HCT116 (cell line): ENCODE measurements around the gene SPHK1. TPM values are rescaled to one million over a fixed set of nuclear protein-coding genes. Genes with fewer than 3 reads are reported as not detected.

Source experiments
- ATAC-seq: fragments of 200-7000 bp; cut with Tn5 transposase; 2 replicates; pipeline ENCODE4 v1.9.1; 2020; ENCODE audit warnings: mild to moderate bottlenecking, moderate library complexity
- BruUV-seq: library from RNA; stranded (reverse); fragments of 400-500 nt; replicated peaks from 2 replicates; lab custom pipeline; 2021; lab: Mats Ljungman, UMichigan
- CTCF ChIA-PET: fragments of 300-600 bp; sonication (Branson Sonifier 250); formaldehyde crosslinking; loops from one replicate; lab custom pipeline; 2021; ENCODE audit warnings: antibody characterized with exemption; lab: Charles Lee
- POLR2A ChIA-PET: fragments of 300-600, 350-600 bp; sonication (Branson Sonifier 250); formaldehyde crosslinking; loops from one replicate; lab custom pipeline; 2021; ENCODE audit warnings: antibody characterized with exemption; lab: Charles Lee
- RAD21 ChIA-PET, 2 experiments: fragments of 300-600 bp; sonication (Branson Sonifier 250); formaldehyde crosslinking; loops; one replicate each; lab custom pipeline; 2023; ENCODE audit warnings: low total read pairs in 2 of 2; ENCODE audit not compliant: uncharacterized antibody in 2 of 2, unreplicated experiment in 2 of 2, low non-redundant PET in 1 of 2; lab: Charles Lee
- DNase-seq: peaks from one replicate; pipeline ENCODE4 v3.0.0-alpha.2; 2010; ENCODE audit warnings: low read depth, low spot score
- H2AFZ ChIP-seq: fragments of 200-600 bp; shearing (Covaris generic), sonication (generic); 2 replicates; pipeline ENCODE4 v1.6.1; 2017; ENCODE audit warnings: low read depth, mixed run types, mixed read lengths, antibody characterized with exemption, low read length; ENCODE audit not compliant: poor library complexity, severe bottlenecking
- H3K27ac ChIP-seq: 2 replicates; pipeline ENCODE4 v1.5.1; 2012; ENCODE audit warnings: low read depth, low read length
- H3K27me3 ChIP-seq: fragments of 200-600 bp; sonication (generic); 2 replicates; pipeline ENCODE4 v1.6.1; 2016; ENCODE audit warnings: mixed run types, low read length, mixed read lengths; ENCODE audit not compliant: insufficient read depth
- H3K36me3 ChIP-seq, 2 experiments: fragments of 200-500 bp in 1 of 2; fragments of 200-600 bp in 1 of 2; sonication (Bioruptor generic) in 1 of 2; sonication (generic) in 1 of 2; 2 replicates each; pipeline versions ENCODE4 v1.5.1 to v1.6.1; 2014 to 2016; ENCODE audit warnings: low read length in 2 of 2, inconsistent platforms in 1 of 2, mixed read lengths in 1 of 2, mixed run types in 1 of 2; ENCODE audit not compliant: insufficient read depth in 2 of 2, control insufficient read depth in 1 of 2
- H3K4me1 ChIP-seq, 2 experiments: fragments of 200-600 bp in 1 of 2; sonication (generic) in 1 of 2; 2 replicates each; pipeline versions ENCODE4 v1.5.1 to v1.6.1; 2012 to 2017; ENCODE audit warnings: low read length in 2 of 2, inconsistent platforms in 1 of 2, mild to moderate bottlenecking in 1 of 2, mixed read lengths in 1 of 2, mixed run types in 1 of 2, moderate library complexity in 1 of 2; ENCODE audit not compliant: insufficient read depth in 2 of 2, control insufficient read depth in 1 of 2
- H3K4me2 ChIP-seq: fragments of 200-600 bp; sonication (generic); 2 replicates; pipeline ENCODE4 v1.6.1; 2017; ENCODE audit warnings: mixed run types, low read length, mixed read lengths
- H3K4me3 ChIP-seq, 2 experiments: fragments of 200-600 bp in 1 of 2; sonication (generic) in 1 of 2; replicated peaks in 1 of 2; 2 replicates each; pipeline ENCODE4 v1.5.1; 2011 to 2016; ENCODE audit warnings: low read length in 2 of 2, control low read depth in 1 of 2, low read depth in 1 of 2, mild to moderate bottlenecking in 1 of 2, mixed read lengths in 1 of 2, mixed run types in 1 of 2
- H3K79me2 ChIP-seq: fragments of 200-600 bp; sonication (generic); 2 replicates; pipeline ENCODE4 v1.6.1; 2017; ENCODE audit warnings: mild to moderate bottlenecking, mixed run types, low read length, moderate library complexity, mixed read lengths; ENCODE audit not compliant: insufficient read depth
- H3K9ac ChIP-seq: fragments of 200-600 bp; sonication (generic); 2 replicates; pipeline ENCODE4 v1.6.1; 2016; ENCODE audit warnings: low read length, mixed read lengths
- H3K9me2 ChIP-seq: fragments of 200-600 bp; sonication (generic), shearing (Covaris generic); 2 replicates; pipeline ENCODE4 v1.6.1; 2017; ENCODE audit warnings: mixed run types, mild to moderate bottlenecking, moderate library complexity; ENCODE audit not compliant: insufficient read depth
- H3K9me3 ChIP-seq, 2 experiments: fragments of 200-500 bp in 1 of 2; fragments of 200-600 bp in 1 of 2; sonication (Bioruptor generic) in 1 of 2; sonication (generic) in 1 of 2; 2 replicates each; pipeline ENCODE4 v1.6.1; 2014 to 2017; ENCODE audit warnings: low read length in 2 of 2, mixed read lengths in 2 of 2, inconsistent platforms in 1 of 2, low read depth in 1 of 2, mild to moderate bottlenecking in 1 of 2, mixed run types in 1 of 2, moderate library complexity in 1 of 2; ENCODE audit not compliant: control insufficient read depth in 1 of 2, insufficient read depth in 1 of 2
- H4K20me1 ChIP-seq: fragments of 200-600 bp; sonication (generic), shearing (Covaris generic); 2 replicates; pipeline ENCODE4 v1.6.1; 2017; ENCODE audit warnings: mixed run types, mild to moderate bottlenecking, moderate library complexity; ENCODE audit not compliant: insufficient read depth
- ATF3 ChIP-seq: IDR thresholded peaks from 2 replicates; pipeline ENCODE4 v1.6.1; 2012
- CBX3 ChIP-seq: IDR thresholded peaks from 2 replicates; pipeline ENCODE4 v1.6.1; 2012; ENCODE audit warnings: low read depth
- CEBPB ChIP-seq: IDR thresholded peaks from 2 replicates; pipeline ENCODE4 v1.6.1; 2012; ENCODE audit warnings: low read depth
- CTCF ChIP-seq, 3 experiments: fragments of 200-600 bp in 1 of 3; sonication (generic) in 1 of 3; IDR thresholded peaks in 2 of 3; conservative IDR thresholded peaks in 1 of 3; 2 replicates each; pipeline ENCODE4 v1.5.1; 2012 to 2017; ENCODE audit warnings: low read depth in 2 of 3, low read length in 2 of 3, antibody characterized with exemption in 1 of 3, borderline replicate concordance in 1 of 3, control low read depth in 1 of 3, mild to moderate bottlenecking in 1 of 3, mixed read lengths in 1 of 3, mixed run types in 1 of 3, moderate library complexity in 1 of 3; ENCODE audit not compliant: insufficient read depth in 1 of 3
- EGR1 ChIP-seq: IDR thresholded peaks from 2 replicates; pipeline ENCODE4 v1.6.1; 2012; ENCODE audit warnings: low read depth
- ELF1 ChIP-seq: IDR thresholded peaks from 2 replicates; pipeline ENCODE4 v1.6.1; 2012; ENCODE audit warnings: low read depth, borderline replicate concordance
- FOSL1 ChIP-seq: IDR thresholded peaks from 2 replicates; pipeline ENCODE4 v1.6.1; 2012; ENCODE audit warnings: low read depth
- JUND ChIP-seq: IDR thresholded peaks from 2 replicates; pipeline ENCODE4 v1.6.1; 2012
- MAX ChIP-seq: IDR thresholded peaks from 2 replicates; pipeline ENCODE4 v1.6.1; 2012
- POLR2A ChIP-seq: IDR thresholded peaks from 2 replicates; pipeline ENCODE4 v1.7.0; 2011; ENCODE audit warnings: borderline replicate concordance; ENCODE audit not compliant: insufficient read depth, insufficient read length; ENCODE audit errors: extremely low read depth
- POLR2AphosphoS5 ChIP-seq: IDR thresholded peaks from 2 replicates; pipeline ENCODE4 v1.6.1; 2011; ENCODE audit warnings: mild to moderate bottlenecking, low read depth, low read length, moderate library complexity
- RAD21 ChIP-seq: IDR thresholded peaks from 2 replicates; pipeline ENCODE4 v1.6.1; 2012; ENCODE audit warnings: low read depth, mild to moderate bottlenecking
- REST ChIP-seq: IDR thresholded peaks from 2 replicates; pipeline ENCODE4 v1.6.1; 2012; ENCODE audit warnings: low read depth
- SIN3A ChIP-seq: IDR thresholded peaks from 2 replicates; pipeline ENCODE4 v1.6.1; 2012; ENCODE audit warnings: low read depth
- SP1 ChIP-seq: IDR thresholded peaks from 2 replicates; pipeline ENCODE4 v1.6.1; 2012; ENCODE audit warnings: low read depth
- SRF ChIP-seq: IDR thresholded peaks from 2 replicates; pipeline ENCODE4 v1.6.1; 2012; ENCODE audit warnings: low read depth
- TCF7L2 ChIP-seq: IDR thresholded peaks from 2 replicates; pipeline ENCODE4 v1.7.0; 2011; ENCODE audit warnings: borderline replicate concordance, inconsistent platforms; ENCODE audit not compliant: insufficient read depth, insufficient read length; ENCODE audit errors: extremely low read depth
- YY1 ChIP-seq: IDR thresholded peaks from 2 replicates; pipeline ENCODE4 v1.6.1; 2011; ENCODE audit warnings: low read length, low read depth, moderate library complexity, mild to moderate bottlenecking; ENCODE audit not compliant: insufficient replicate concordance; ENCODE audit errors: extremely low read depth
- ZFX ChIP-seq: fragments of 450-650 bp; IDR thresholded peaks from 2 replicates; pipeline ENCODE4 v1.6.1; 2017
- ZNF274 ChIP-seq: fragments of 200-500 bp; sonication (Bioruptor generic); IDR thresholded peaks from 2 replicates; pipeline ENCODE4 v1.6.1; 2014; ENCODE audit warnings: mild to moderate bottlenecking, low read depth, low read length, inconsistent platforms
- intact Hi-C: fragments of 100-400 bp; cut with micrococcal nuclease; formaldehyde crosslinking; loops from 2 replicates; pipeline ENCODE4 v1.10.0; 2022
- total RNA-seq: library from RNA; stranded (reverse); gene quantifications from one replicate; pipeline ENCODE4 v1.2.1, GENCODE V29; 2021; ENCODE audit not compliant: unreplicated experiment

Gene SPHK1
- total RNA-seq, 1 experiment from 2014 or later, result 4.6 TPM

- Histone ChIP-seq H3K4me1 (peaks cover 0 to 22% of the 10 kb centered on the region in 2 experiments; a peak in 2 of 4 replicates), H3K9me2 (no peaks in the 10 kb centered on the region), H4K20me1 (no peaks in the 10 kb centered on the region), H3K4me2 (no peak overlapping the region), H3K4me3 (no peak overlapping the region), H3K27me3 (no peaks in the 10 kb centered on the region), H3K27ac (no peak overlapping the region), H3K79me2 (no peaks in the 10 kb centered on the region), H3K9me3 (no peaks in the 10 kb centered on the region)
- BruUV-seq, result no TSS peak
- no peak for ATAC-seq
- ChIA-PET CTCF (interaction anchor here (0.7 to 2.8 kb wide), 4 partner anchors 9 to 39 kb away, joined by 4 to 40 read pairs (median 7); no protein-coding TSS in a partner anchor), RAD21 (interaction anchor here in 1 of 2 experiments (0.7 kb wide), 1 partner anchor 51 kb away, joined by 4 read pairs; no protein-coding TSS in a partner anchor), POLR2A (interaction anchor here (0.7 kb wide), 2 partner anchors 12 to 1273 kb away, joined by 3 to 4 read pairs; no protein-coding TSS in a partner anchor)
- intact Hi-C loops, result loop anchor here (2.0 kb wide), 1 partner anchor 27 kb away; no protein-coding TSS in a partner anchor
- no peak for TF ChIP-seq SRF
- no peak for TF ChIP-seq TCF7L2
- no peak for TF ChIP-seq SP1
- no peak for TF ChIP-seq CBX3
- no peak for TF ChIP-seq RAD21
- TF ChIP-seq ZNF274, result no peak
- TF ChIP-seq CEBPB, result no peak
- no peak for TF ChIP-seq YY1
- no peak for TF ChIP-seq ZFX
- no peak for TF ChIP-seq JUND
- TF ChIP-seq EGR1, result no peak
- no peak for TF ChIP-seq POLR2A
- TF ChIP-seq REST, result no peak
- TF ChIP-seq POLR2AphosphoS5, result no peak
- no peak for TF ChIP-seq SIN3A
- TF ChIP-seq CTCF (IDR thresholded peaks at IDR 0.05 in 2 of 3, conservative IDR thresholded peaks at IDR 0.05 in 1 of 3; ENCODE audit: borderline replicate concordance in 1 of 3, insufficient read depth in 1 of 3, low read depth in 2 of 3, low read length in 2 of 3), result no peak
- TF ChIP-seq ELF1, result no peak
- no peak for TF ChIP-seq ATF3
- no peak for TF ChIP-seq MAX
- no peak for TF ChIP-seq FOSL1
- TF ChIP-seq, all 23 proteins: peak for 0
- Histone ChIP-seq H2AFZ (no peak overlapping the region), H3K36me3 (no peaks in the 10 kb centered on the region), H3K9ac (no peak overlapping the region)
- no peak for DNase-seq
Observed at GRCh38 chr17:76371656-76372628, 12.5 kb upstream of the SPHK1 start.
